ENCODE results near the gene SPATA9. TPM values are rescaled to one million over a fixed set of nuclear protein-coding genes. Genes with fewer than 3 reads are reported as not detected.

SPATA9 gene
- total RNA-seq, 2 donors from 2014 or later = 0.31 to 0.49 TPM

- no peak for ATAC-seq
- no peak for DNase-seq
- intact Hi-C loops (cut with DNase I, micrococcal nuclease) = no loop called here
Observed at GRCh38 chr5:95631255-95631958, 51.4 kb downstream of the SPATA9 start.

GRCh38 chr5:95630394-95630917 lies 52.3 kb downstream of the SPATA9 start:
- ATAC-seq (no peak), DNase-seq (no peak)
- intact Hi-C loops (cut with DNase I, micrococcal nuclease) = no loop called here

GRCh38 chr5:95628933-95629332 lies 53.9 kb downstream of the SPATA9 start:
- ATAC-seq = peak; percentile 6
- intact Hi-C loops (cut with DNase I, micrococcal nuclease) = no loop called here

GRCh38 chr5:95627971-95628810 lies 54.6 kb downstream of the SPATA9 start:
- ATAC-seq (peak; percentile 81), DNase-seq (no peak)
- intact Hi-C loops (cut with DNase I, micrococcal nuclease) = no loop called here

More at GRCh38 chr5:95628933-95629332, 53.9 kb downstream of the SPATA9 start:
- no peak for DNase-seq

- ATAC-seq (no peak), DNase-seq (no peak)
- intact Hi-C loops (cut with DNase I, micrococcal nuclease) = no loop called here
Observed at GRCh38 chr5:95626701-95627100, 56.1 kb downstream of the SPATA9 start.

- no peak for DNase-seq
- ATAC-seq = no peak
Observed at GRCh38 chr5:95624368-95624767, 58.4 kb downstream of the SPATA9 start.

GRCh38 chr5:95623706-95624105 lies 59.1 kb downstream of the SPATA9 start:
- DNase-seq (no peak), ATAC-seq (no peak)
- intact Hi-C loops (cut with DNase I, micrococcal nuclease) = no loop called here

More at GRCh38 chr5:95624368-95624767, 58.4 kb downstream of the SPATA9 start:
- intact Hi-C loops (cut with DNase I, micrococcal nuclease) = no loop called here

GRCh38 chr5:95621839-95622629 lies 60.8 kb downstream of the SPATA9 start:
- intact Hi-C loops (cut with DNase I, micrococcal nuclease) = no loop called here
- DNase-seq (peak in 1 of 2 donors; percentile 31), ATAC-seq (peak; percentile 53)

- ATAC-seq (peak; percentile 62), DNase-seq (peak; percentile 41 to 55)
- intact Hi-C loops (cut with DNase I, micrococcal nuclease) = no loop called here
Observed at GRCh38 chr5:95620870-95621838, 61.6 kb downstream of the SPATA9 start.

- DNase-seq (peak; percentile 58 to 75), ATAC-seq (peak; percentile 75)
- intact Hi-C loops (cut with DNase I, micrococcal nuclease) = no loop called here
Observed at GRCh38 chr5:95620030-95620869, 62.5 kb downstream of the SPATA9 start, which contains the start of gene GPR150. TSS of gene GPR150 (plus strand) at chr5:95620087. CDS start at chr5:95620276, 189 bp downstream.

- intact Hi-C loops (cut with DNase I, micrococcal nuclease) = no loop called here
Observed at GRCh38 chr5:95619514-95620029, 63.2 kb downstream of the SPATA9 start.

GRCh38 chr5:95619096-95619495 lies 63.7 kb downstream of the SPATA9 start:
- intact Hi-C loops (cut with DNase I, micrococcal nuclease) = no loop called here
- DNase-seq (no peak), ATAC-seq (no peak)

More at GRCh38 chr5:95619514-95620029, 63.2 kb downstream of the SPATA9 start:
- no peak for ATAC-seq
- DNase-seq = no peak

- ATAC-seq = no peak
- no peak for DNase-seq
- intact Hi-C loops (cut with DNase I, micrococcal nuclease) = no loop called here
Observed at GRCh38 chr5:95617057-95617456, 65.7 kb downstream of the SPATA9 start.

- DNase-seq (no peak), ATAC-seq (no peak)
- intact Hi-C loops (cut with DNase I, micrococcal nuclease) = no loop called here
Observed at GRCh38 chr5:95615164-95615467, 67.7 kb downstream of the SPATA9 start.

GRCh38 chr5:95613514-95613913 lies 69.3 kb downstream of the SPATA9 start:
- ATAC-seq = no peak

GRCh38 chr5:95611396-95611795 lies 71.4 kb downstream of the SPATA9 start:
- DNase-seq (no peak), ATAC-seq (no peak)
- intact Hi-C loops (cut with DNase I, micrococcal nuclease) = no loop called here

More at GRCh38 chr5:95613514-95613913, 69.3 kb downstream of the SPATA9 start:
- intact Hi-C loops (cut with DNase I, micrococcal nuclease) = no loop called here
- DNase-seq = no peak

GRCh38 chr5:95610546-95610945 lies 72.2 kb downstream of the SPATA9 start:
- DNase-seq (no peak), ATAC-seq (no peak)
- intact Hi-C loops (cut with DNase I, micrococcal nuclease) = no loop called here

Data from left colon (tissue), 2 donors.